Brain pericyte (primary cell): ENCODE measurements around the gene NAGPA.

ENCODE experiments used
- DNase-seq: peaks from one replicate; pipeline ENCODE4 v3.0.0-alpha.2; 2012; ENCODE audit warnings: low read depth, low spot score

Gene NAGPA

DNA sequence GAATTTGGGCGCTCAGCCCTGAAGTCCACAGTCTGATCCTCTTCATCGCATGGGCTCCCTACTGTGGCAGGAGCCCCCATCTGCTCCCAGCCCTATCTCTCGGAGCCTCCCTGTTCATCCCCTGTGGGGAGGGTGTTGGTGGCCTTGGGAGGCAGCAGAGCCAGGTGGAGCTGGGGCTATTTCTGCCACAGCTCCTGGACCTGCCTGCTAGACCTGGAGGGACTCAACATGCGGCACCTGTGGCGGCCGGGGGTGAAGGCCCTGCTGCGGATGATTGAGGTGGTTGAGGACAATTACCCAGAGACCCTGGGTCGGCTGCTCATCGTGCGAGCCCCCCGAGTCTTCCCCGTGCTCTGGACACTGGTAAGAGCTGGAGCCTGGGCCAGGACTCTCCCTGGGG lies 30.5 kb downstream of the NAGPA start:
- DNase-seq: no peak

DNA sequence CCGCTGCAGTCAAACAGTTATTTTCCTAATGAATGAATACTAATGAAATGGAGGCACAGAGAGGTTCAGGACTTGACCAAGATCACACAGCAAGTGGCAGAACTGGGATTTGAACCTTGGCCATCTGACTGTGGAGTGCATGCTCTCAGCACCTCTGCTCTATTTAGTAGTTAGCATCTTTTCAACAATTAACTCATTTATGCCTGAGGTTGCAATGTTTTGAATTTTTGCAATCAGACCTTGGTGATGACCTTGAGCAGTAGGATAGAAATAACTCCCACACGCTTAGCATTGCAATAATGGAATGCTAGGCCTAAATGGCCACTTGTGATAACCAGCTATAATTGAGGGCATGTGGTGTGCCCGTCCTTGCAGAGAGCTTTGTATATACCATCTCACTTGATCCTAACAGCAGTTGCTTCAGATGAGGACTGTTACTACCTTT lies 31.0 kb downstream of the NAGPA start:
- DNase-seq: no peak

GRCh38 chr16:5001986-5002385 lies 31.7 kb downstream of the NAGPA start:
- DNase-seq: no peak

- DNase-seq: no peak
Observed at GRCh38 chr16:5001571-5001970, 32.2 kb downstream of the NAGPA start.

GRCh38 chr16:5000573-5001001 lies 33.1 kb downstream of the NAGPA start:
- no peak for DNase-seq

DNA sequence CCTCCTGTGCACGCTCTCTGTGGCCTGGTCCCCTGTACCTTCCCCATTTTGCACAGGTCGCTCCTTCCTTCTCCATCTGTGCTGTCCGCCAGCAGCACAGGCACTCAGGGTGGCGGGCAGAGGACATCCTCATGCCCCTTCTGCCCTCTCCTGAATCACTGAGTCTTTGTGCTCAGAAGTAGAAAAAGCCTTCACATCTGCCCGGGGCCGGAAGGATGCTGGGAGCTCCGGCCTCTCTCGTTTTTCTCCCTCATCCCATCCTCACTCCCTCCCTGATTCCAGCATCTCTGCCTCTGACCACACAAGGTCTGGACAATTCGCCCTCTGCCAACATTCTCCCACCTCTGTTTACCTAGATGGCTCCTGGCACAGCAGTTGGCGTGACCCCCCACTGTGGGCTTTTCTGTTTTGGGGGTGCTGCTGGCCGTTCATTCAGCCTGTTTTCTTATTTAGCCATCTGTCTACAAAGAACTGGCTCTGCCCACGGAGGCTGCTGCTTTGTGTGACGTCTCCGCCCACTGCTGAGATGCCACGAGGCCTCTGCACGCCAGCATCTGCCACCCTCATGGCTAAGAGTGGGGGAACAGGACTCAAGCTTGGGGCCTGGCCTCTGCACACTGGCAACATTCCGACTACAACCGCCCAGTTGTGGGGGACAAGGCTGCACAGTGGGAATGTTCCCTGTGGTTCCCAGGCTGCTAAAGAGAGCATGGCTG lies 38.9 kb downstream of the NAGPA start:
- no peak for DNase-seq

- DNase-seq: no peak
Observed at GRCh38 chr16:4991754-4992153, 42.0 kb downstream of the NAGPA start.

DNA sequence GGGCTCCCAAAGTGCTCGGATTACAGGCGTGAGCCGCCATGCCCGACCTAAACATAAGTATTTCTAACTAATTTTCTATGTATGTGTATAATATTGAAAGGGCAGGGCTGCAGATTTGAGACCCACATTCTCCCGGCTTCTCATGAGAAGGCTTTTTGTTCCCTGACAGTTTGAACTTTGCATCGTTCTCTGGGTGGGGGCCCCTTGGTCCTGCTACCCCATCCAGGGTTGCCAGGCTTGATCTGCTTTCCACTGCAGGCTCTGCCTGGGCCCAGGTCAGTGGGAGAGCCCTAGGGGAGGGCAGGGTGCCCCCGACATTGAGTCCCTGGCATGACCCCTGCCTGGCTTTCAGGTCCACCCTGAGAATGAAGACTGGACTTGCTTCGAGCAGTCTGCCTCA lies 43.3 kb downstream of the NAGPA start:
- no peak for DNase-seq

- no peak for DNase-seq
Observed at GRCh38 chr16:4989391-4990006, 44.2 kb downstream of the NAGPA start.

DNA sequence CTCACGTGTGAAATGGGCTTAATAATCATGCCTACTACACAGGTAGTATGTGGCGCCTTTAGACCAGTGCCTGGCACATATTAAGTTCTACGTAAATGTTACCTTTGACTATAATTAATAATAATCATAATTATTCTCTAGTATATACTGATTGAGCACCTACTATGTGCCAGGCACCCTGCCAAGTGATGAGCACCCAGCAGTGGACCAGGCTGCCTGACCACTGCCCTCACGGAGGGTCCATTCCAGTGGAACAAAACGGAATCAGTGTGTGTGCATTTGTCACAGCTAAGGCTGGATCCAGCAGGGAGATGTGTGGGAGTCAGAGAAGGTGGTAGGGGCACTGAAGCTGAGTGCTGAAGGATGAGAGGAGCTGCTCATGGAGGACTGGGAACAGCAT lies 45.1 kb downstream of the NAGPA start:
- DNase-seq: no peak

DNA sequence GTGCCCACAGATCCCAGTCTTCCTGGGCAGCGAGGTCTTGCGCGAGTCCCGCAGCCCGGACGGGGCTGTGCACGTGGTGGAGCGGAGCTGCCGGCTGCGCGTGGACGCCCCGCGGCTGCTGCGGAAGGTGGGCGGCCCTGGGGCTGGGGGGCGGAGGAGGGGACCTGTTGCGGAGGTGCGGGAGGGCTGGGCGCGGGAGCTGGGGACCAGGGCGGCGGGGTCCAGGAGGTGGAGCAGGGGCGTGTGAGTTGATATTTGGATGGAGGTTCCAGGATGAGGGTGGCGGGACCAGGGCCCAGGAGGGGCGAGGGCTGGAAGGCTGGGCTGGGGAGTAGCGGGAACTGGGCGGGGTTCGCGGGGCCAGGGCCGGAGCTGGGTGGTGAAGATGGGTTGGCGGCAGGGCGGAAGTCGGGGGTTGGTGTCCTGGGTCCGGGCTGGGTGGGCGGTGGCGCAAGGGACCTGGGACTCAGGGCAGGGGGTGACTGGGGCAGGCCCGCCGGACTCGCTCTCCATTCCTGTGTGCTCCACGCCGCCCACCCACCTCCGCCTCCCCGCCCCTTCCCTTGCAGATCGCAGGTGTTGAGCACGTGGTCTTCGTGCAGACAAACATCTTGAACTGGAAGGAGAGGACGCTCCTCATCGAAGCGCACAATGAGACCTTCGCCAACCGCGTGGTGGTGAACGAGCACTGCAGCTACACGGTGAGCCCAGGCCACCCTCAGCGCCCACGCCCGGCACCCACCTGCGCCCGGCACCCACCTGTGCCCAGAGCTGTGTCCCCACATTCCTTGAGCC lies 46.0 kb downstream of the NAGPA start:
- DNase-seq: no peak

GRCh38 chr16:4987250-4987579 lies 46.5 kb downstream of the NAGPA start:
- no peak for DNase-seq

DNA sequence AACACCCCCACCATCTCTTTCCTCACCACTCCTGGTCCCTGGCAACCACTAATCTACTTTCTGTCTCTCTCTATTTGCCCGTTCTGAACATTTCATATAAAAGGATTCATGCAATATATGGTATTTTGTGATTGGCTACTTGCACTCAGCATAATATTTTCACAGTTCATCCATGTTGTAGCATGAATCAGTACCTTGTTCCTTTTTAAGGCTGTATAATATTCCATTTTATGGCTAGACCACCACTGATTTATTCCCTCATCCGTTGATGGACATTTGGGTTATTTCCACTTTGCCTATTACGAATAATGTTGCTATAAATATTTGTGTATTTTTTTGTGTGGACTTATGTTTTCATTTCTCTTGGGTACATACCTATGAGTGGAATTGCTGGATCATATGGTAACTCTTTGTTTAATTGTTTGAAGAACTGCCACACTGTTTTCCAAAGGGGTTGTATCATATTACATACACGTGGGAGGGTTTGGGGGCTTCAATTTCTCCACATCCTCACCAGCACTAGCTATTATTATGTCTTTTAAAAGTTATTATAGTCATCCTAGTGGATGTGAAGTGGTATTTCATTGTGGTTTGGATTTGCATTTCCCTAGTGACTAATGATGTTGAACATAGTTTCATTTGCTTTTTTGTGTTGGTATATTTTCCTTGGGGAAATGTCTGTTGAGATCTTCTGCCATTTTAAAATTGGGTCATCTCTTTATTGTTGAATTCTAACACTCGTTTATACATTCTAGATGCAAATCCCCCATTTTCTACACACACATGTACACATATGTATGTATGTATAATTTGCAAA lies 49.4 kb downstream of the NAGPA start:
- no peak for DNase-seq

DNA sequence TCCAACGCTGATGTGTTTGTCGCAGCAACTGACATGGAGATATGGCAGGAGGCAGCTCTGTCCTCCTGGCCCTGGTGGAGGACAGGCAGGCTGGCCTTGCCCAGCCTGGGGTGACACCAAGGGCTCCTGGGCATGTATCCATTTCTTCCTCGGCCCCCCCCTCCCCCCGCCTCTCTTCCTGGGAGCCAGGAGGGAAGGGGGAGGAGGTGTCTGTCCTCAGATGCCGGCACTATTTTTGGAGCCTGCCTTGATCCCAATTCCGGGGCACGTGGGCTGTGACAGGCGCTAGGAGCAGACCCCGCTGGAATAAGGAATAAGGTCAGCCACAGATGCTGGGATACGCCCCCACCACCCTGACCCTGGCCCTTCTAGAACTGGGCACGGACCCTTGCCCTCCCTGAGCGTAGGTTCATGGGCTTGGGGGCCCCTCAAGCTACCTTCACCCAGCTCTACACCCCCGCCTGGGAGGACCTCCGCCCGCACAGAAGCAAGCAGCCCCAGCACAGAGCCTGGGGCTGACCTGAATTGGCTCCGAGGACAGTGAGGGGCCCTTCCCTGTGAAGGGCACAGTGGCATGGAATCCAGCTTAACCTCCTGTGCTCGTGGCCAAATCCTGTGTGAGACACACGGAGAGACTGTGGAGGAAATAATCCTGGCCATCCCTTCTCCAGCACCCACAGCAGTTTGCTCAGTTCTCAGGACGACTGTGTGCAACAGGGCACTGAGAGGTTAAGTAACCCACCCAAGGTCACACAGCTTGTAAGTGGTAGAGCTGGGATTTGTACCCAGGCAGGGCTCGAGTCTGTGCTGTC lies 51.5 kb downstream of the NAGPA start:
- DNase-seq: no peak

GRCh38 chr16:4981473-4981872 lies 52.3 kb downstream of the NAGPA start:
- DNase-seq: no peak

- no peak for DNase-seq
Observed at GRCh38 chr16:4980691-4981090, 53.0 kb downstream of the NAGPA start.

- DNase-seq: no peak
Observed at GRCh38 chr16:4979736-4980660, 53.7 kb downstream of the NAGPA start.

DNA sequence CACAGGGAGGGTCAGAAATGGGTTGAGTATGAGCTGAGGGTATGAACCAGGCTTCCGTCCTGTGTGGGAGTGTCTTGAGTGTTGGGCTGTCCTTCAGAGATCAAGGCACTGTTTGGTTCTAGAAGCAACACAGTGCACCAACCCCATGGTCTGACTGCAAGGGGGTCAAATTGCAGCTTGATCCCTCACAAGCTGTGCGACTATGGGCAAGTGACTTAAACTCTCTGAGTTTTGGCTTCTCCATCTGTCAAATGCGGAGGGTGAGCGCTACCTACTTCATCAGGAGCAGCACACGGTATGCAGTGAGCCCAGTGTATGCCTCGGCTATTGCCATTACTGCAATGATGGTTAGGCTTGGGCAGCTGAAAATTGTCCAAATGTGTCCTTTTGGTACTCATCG lies 54.6 kb downstream of the NAGPA start:
- no peak for DNase-seq

GRCh38 chr16:4976611-4977145 lies 57.1 kb downstream of the NAGPA start:
- no peak for DNase-seq

GRCh38 chr16:4976079-4976478 lies 57.7 kb downstream of the NAGPA start:
- no peak for DNase-seq
